ENCODE results near the gene TRAF4.

TRAF4 gene

GRCh38 chr17:28747051-28747691 is 3.4 kb downstream of the TRAF4 start:
- no peak for TF ChIP-seq SIN3A (IDR thresholded peaks at IDR 0.05; ENCODE audit: borderline replicate concordance, insufficient read depth, low read length)
- no peak for TF ChIP-seq FOXP2 (optimal IDR thresholded peaks at IDR 0.05; ENCODE audit: borderline replicate concordance, extremely low read depth, extremely low read length, insufficient read depth)
- TF ChIP-seq TAF1 (IDR thresholded peaks at IDR 0.05; ENCODE audit: borderline replicate concordance, insufficient read depth, low read length), result no peak
- no peak for TF ChIP-seq REST (IDR thresholded peaks at IDR 0.05; ENCODE audit: insufficient read depth in 1 of 2, low read depth in 2 of 2, low read length in 2 of 2)
- TF ChIP-seq POLR2AphosphoS5 (IDR thresholded peaks at IDR 0.05; ENCODE audit: low read depth, low read length), result no peak

GRCh38 chr17:28747801-28748750 is 4.3 kb downstream of the TRAF4 start:
- no peak for TF ChIP-seq FOXP2 (optimal IDR thresholded peaks at IDR 0.05; ENCODE audit: borderline replicate concordance, extremely low read depth, extremely low read length, insufficient read depth)

- TF ChIP-seq TAF1 (IDR thresholded peaks at IDR 0.05; ENCODE audit: borderline replicate concordance, insufficient read depth, low read length), result no peak
- no peak for TF ChIP-seq FOXP2 (optimal IDR thresholded peaks at IDR 0.05; ENCODE audit: borderline replicate concordance, extremely low read depth, extremely low read length, insufficient read depth)
- TF ChIP-seq SIN3A (IDR thresholded peaks at IDR 0.05; ENCODE audit: borderline replicate concordance, insufficient read depth, low read length), result no peak
Measured at GRCh38 chr17:28748852-28749515, 5.2 kb downstream of the TRAF4 start.

- TF ChIP-seq SIN3A (IDR thresholded peaks at IDR 0.05; ENCODE audit: borderline replicate concordance, insufficient read depth, low read length) (no peak), POLR2AphosphoS5 (IDR thresholded peaks at IDR 0.05; ENCODE audit: low read depth, low read length) (no peak), REST (IDR thresholded peaks at IDR 0.05; ENCODE audit: insufficient read depth in 1 of 2, low read depth in 2 of 2, low read length in 2 of 2) (no peak), FOXP2 (optimal IDR thresholded peaks at IDR 0.05; ENCODE audit: borderline replicate concordance, extremely low read depth, extremely low read length, insufficient read depth) (no peak), TAF1 (IDR thresholded peaks at IDR 0.05; ENCODE audit: borderline replicate concordance, insufficient read depth, low read length) (no peak)
Measured at GRCh38 chr17:28749516-28750177, 5.8 kb downstream of the TRAF4 start.

GRCh38 chr17:28750178-28751047 is 6.6 kb downstream of the TRAF4 start:
- TF ChIP-seq FOXP2 (optimal IDR thresholded peaks at IDR 0.05; ENCODE audit: borderline replicate concordance, extremely low read depth, extremely low read length, insufficient read depth), result peak; percentile 47
- TF ChIP-seq POLR2AphosphoS5 (IDR thresholded peaks at IDR 0.05; ENCODE audit: low read depth, low read length), result peak; percentile 43; the same call in 1 of the 2 replicates
- TF ChIP-seq SIN3A (IDR thresholded peaks at IDR 0.05; ENCODE audit: borderline replicate concordance, insufficient read depth, low read length), result no peak

Measured in PFSK-1 (cell line).